HUDEP-2 (cell line): ENCODE results near the gene AICDA.
A peak's percentile ranks its signal among the peaks of the same experiment; 100 is the strongest.
"Not testable (repeated sequence)": the region's sequence is repeated elsewhere in the genome, so short reads cannot be mapped to it uniquely, and the experiment has no call there.

ENCODE experiments used
- DNase-seq, 76 experiments: peaks; one replicate each; lab custom pipeline; 2025; ENCODE audit not compliant: unreplicated experiment in 76 of 76; lab: John Stamatoyannopoulos, UW

Gene AICDA

GRCh38 chr12:8615206-8615605 lies 2.5 kb upstream of the AICDA start:
- DNase-seq = no peak

GRCh38 chr12:8613881-8614280 lies 1.2 kb upstream of the AICDA start:
- DNase-seq = not testable (repeated sequence)

GRCh38 chr12:8609061-8609570 lies 3.5 kb downstream of the AICDA start:
- peak in 19 of 76 experiments; percentile 1 to 26 (median 8) for DNase-seq

GRCh38 chr12:8606890-8607289 lies 5.8 kb downstream of the AICDA start:
- no peak for DNase-seq

- DNase-seq = no peak
Measured at GRCh38 chr12:8605057-8605456, 7.6 kb downstream of the AICDA start.

- DNase-seq = no peak
Measured at GRCh38 chr12:8603856-8604255, 8.8 kb downstream of the AICDA start.

GRCh38 chr12:8603286-8603685 lies 9.4 kb downstream of the AICDA start:
- no peak for DNase-seq

- DNase-seq = no peak
Measured at GRCh38 chr12:8596561-8596960, 16.1 kb downstream of the AICDA start.

GRCh38 chr12:8594072-8594471 lies 18.6 kb downstream of the AICDA start:
- DNase-seq = no peak

GRCh38 chr12:8593246-8593645 lies 19.4 kb downstream of the AICDA start:
- DNase-seq = no peak

- no peak for DNase-seq
Measured at GRCh38 chr12:8590842-8591545, 21.7 kb downstream of the AICDA start.

- DNase-seq = no peak
Measured at GRCh38 chr12:8589679-8590078, 23.0 kb downstream of the AICDA start.

- DNase-seq = not testable (repeated sequence)
Measured at GRCh38 chr12:8584478-8584877, 28.2 kb downstream of the AICDA start.

- DNase-seq = no peak
Measured at GRCh38 chr12:8584004-8584403, 28.7 kb downstream of the AICDA start.

GRCh38 chr12:8581098-8581784 lies 31.4 kb downstream of the AICDA start:
- no peak for DNase-seq

- DNase-seq = no peak
Measured at GRCh38 chr12:8577879-8578278, 34.8 kb downstream of the AICDA start.

GRCh38 chr12:8572507-8572906 lies 40.2 kb downstream of the AICDA start:
- DNase-seq = no peak

GRCh38 chr12:8566525-8566924 lies 46.1 kb downstream of the AICDA start:
- DNase-seq = peak in 1 of 76 experiments; percentile 8

- not testable (repeated sequence) for DNase-seq
Measured at GRCh38 chr12:8566052-8566451, 46.6 kb downstream of the AICDA start.

- DNase-seq = no peak
Measured at GRCh38 chr12:8564656-8565055, 48.0 kb downstream of the AICDA start.

- no peak for DNase-seq
Measured at GRCh38 chr12:8563356-8563755, 49.3 kb downstream of the AICDA start.

GRCh38 chr12:8562310-8562709 lies 50.3 kb downstream of the AICDA start:
- DNase-seq = no peak
